Measurements from ENCODE around the gene KIF9. TPM values are rescaled to one million over a fixed set of nuclear protein-coding genes. Genes with fewer than 3 reads are reported as not detected.
"Not testable (repeated sequence)": the region's sequence is repeated elsewhere in the genome, so short reads cannot be mapped to it uniquely, and the experiment has no call there.

Gene KIF9
- total RNA-seq, 2 experiments from 2014 or later, result 8.0 to 9.2 TPM

DNA sequence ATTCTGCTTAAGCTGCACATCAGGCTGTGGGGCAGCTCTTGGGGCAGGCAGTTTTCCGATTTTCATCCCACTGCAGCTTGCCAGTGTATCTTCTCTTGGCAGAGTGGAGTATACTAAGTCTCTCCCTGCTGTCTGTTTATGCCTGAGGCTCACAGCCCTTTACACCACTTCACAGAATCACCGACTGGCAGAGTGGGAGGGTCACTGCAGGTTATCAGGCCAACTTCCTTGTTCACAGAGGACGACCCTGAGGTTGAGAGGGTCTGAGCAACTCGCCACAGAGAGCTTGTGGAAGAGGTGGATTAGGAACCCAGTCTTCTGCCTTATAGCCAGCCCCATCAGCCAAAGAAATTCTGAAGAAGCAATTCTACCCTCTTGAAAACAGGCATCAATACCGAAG lies 30.9 kb downstream of the KIF9 start:
- POLR2A ChIA-PET, result no interaction called here
- Mint-ChIP-seq H3K27ac (no peak overlapping the region), H3K4me1 (ENCODE audit: low read depth) (no peaks in the 10 kb centered on the region)

DNA sequence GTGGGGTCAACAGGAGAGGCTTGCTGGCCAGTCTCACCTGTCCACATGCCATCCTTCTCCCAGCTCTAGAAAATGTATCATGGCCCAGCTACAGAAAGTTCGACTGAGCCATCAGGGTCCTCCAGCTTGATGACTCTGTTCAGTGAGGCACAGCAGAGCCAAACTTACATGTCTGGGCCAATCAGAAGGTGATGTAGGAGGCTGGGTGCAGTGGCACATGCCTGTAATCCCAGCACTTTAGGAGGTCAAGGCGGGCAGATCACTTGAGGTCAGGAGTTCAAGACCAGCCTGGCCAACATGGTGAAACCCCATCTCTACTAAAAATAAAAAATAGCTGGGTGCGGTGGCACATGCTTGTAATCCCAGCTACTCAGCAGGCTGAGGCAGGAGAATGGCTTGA lies 31.5 kb downstream of the KIF9 start:
- H3K36me3 ChIP-seq (ENCODE audit: insufficient read depth, low read length); intact Hi-C loops (cut with DNase I, micrococcal nuclease); H3K4me3 Mint-ChIP-seq; H3K36me3 Mint-ChIP-seq (ENCODE audit: low read depth); DNase-seq; H3K9me3 ChIP-seq (ENCODE audit: control insufficient read depth in 1 of 2, insufficient read depth in 1 of 2, low read length in 2 of 2); H3K27ac ChIP-seq (ENCODE audit: low read depth in 1 of 2, low read length in 2 of 2); H3K9me3 Mint-ChIP-seq; H3K27me3 ChIP-seq (ENCODE audit: control insufficient read depth in 1 of 2, insufficient read depth in 2 of 2, low read length in 2 of 2); H3K4me3 ChIP-seq (ENCODE audit: low read length); H3K4me1 Mint-ChIP-seq (ENCODE audit: low read depth); H3K27me3 Mint-ChIP-seq; H3K27ac Mint-ChIP-seq; H3K4me1 ChIP-seq (ENCODE audit: insufficient read depth, low read length); ATAC-seq (ENCODE audit: poor library complexity); POLR2A ChIA-PET: not testable (repeated sequence)
- CTCF ChIA-PET, result interaction anchor here (1.4 kb wide), 1 partner anchor 87 kb away, joined by 3 read pairs; no protein-coding TSS in a partner anchor

More for the DNA sequence above, 30.9 kb downstream of the KIF9 start:
- intact Hi-C loops (cut with DNase I, micrococcal nuclease), result no loop called here
- H3K4me3 Mint-ChIP-seq, result no peak overlapping the region
- no peaks in the 10 kb centered on the region for H3K27me3 Mint-ChIP-seq
- H3K9me3 Mint-ChIP-seq, result no peaks in the 10 kb centered on the region
- H3K27ac ChIP-seq (ENCODE audit: low read depth in 1 of 2, low read length in 2 of 2), result no peak overlapping the region
- H3K4me3 ChIP-seq (ENCODE audit: low read length), result no peak overlapping the region
- H3K27me3 ChIP-seq (ENCODE audit: control insufficient read depth in 1 of 2, insufficient read depth in 2 of 2, low read length in 2 of 2), result no peaks in the 10 kb centered on the region
- no peaks in the 10 kb centered on the region for H3K36me3 Mint-ChIP-seq (ENCODE audit: low read depth)
- no peaks in the 10 kb centered on the region for H3K9me3 ChIP-seq (ENCODE audit: control insufficient read depth in 1 of 2, insufficient read depth in 1 of 2, low read length in 2 of 2)
- no peaks in the 10 kb centered on the region for H3K4me1 ChIP-seq (ENCODE audit: insufficient read depth, low read length)
- CTCF ChIA-PET, result no interaction called here
- ATAC-seq (ENCODE audit: poor library complexity) (no peak), DNase-seq (no peak)
- no peaks in the 10 kb centered on the region for H3K36me3 ChIP-seq (ENCODE audit: insufficient read depth, low read length)
- TF ChIP-seq, protein P1, sequence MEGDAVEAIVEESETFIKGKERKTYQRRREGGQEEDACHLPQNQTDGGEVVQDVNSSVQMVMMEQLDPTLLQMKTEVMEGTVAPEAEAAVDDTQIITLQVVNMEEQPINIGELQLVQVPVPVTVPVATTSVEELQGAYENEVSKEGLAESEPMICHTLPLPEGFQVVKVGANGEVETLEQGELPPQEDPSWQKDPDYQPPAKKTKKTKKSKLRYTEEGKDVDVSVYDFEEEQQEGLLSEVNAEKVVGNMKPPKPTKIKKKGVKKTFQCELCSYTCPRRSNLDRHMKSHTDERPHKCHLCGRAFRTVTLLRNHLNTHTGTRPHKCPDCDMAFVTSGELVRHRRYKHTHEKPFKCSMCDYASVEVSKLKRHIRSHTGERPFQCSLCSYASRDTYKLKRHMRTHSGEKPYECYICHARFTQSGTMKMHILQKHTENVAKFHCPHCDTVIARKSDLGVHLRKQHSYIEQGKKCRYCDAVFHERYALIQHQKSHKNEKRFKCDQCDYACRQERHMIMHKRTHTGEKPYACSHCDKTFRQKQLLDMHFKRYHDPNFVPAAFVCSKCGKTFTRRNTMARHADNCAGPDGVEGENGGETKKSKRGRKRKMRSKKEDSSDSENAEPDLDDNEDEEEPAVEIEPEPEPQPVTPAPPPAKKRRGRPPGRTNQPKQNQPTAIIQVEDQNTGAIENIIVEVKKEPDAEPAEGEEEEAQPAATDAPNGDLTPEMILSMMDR (IDR thresholded peaks at IDR 0.05), result no peak

DNA sequence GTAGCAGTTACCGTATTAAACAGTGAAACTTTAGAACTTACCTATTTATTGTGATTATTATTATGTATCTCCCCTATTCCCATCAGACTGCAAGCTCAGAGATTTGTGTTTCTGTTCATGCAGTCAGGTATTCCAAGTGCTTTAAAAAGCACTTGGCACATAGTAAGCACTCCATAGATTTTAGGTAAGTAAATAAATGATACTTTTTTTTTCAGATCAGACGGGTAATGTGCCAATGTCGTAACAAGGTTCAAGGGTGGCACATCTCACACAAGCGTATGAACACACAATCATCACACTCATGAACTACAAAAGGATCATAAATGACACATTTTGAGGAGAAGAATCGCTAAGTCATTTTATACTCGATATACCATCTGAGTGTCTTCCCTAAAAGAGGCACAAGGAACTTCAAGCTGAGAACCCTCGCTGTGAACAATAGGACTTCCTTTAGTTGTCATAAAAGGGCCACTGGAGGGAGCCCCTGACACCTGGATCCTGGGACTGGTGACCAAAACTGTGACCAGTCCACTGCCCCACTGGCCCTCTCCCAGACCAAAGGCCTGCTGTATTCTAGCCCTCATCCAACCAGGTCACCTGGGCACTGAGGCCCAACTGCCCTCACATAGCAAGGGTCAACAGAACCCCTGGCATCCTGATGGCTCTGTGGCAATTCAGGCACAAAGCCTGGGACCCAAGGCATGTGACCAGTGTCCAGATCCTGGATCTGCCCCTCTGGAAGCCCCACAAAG lies 32.1 kb downstream of the KIF9 start:
- Mint-ChIP-seq H3K4me1 (ENCODE audit: low read depth) (no peaks in the 10 kb centered on the region), H3K36me3 (ENCODE audit: low read depth) (no peaks in the 10 kb centered on the region), H3K27ac (no peak overlapping the region), H3K9me3 (no peaks in the 10 kb centered on the region), H3K27me3 (no peaks in the 10 kb centered on the region), H3K4me3 (no peak overlapping the region)
- H3K9me3 ChIP-seq (ENCODE audit: control insufficient read depth in 1 of 2, insufficient read depth in 1 of 2, low read length in 2 of 2), result no peaks in the 10 kb centered on the region
- POLR2A ChIA-PET, result no interaction called here
- CTCF ChIA-PET, result interaction anchor here (1.4 kb wide), 1 partner anchor 86 kb away, joined by 3 read pairs; no protein-coding TSS in a partner anchor
- H3K4me3 ChIP-seq (ENCODE audit: low read length), result no peak overlapping the region
- no peak overlapping the region for H3K27ac ChIP-seq (ENCODE audit: low read depth in 1 of 2, low read length in 2 of 2)
- H3K27me3 ChIP-seq (ENCODE audit: control insufficient read depth in 1 of 2, insufficient read depth in 2 of 2, low read length in 2 of 2), result no peaks in the 10 kb centered on the region
- TF ChIP-seq, protein P1 (IDR thresholded peaks at IDR 0.05), result no peak
- no peaks in the 10 kb centered on the region for H3K4me1 ChIP-seq (ENCODE audit: insufficient read depth, low read length)
- DNase-seq (peak in 2 of 14 experiments; percentile 23 to 31), ATAC-seq (ENCODE audit: poor library complexity) (no peak)
- intact Hi-C loops (cut with DNase I, micrococcal nuclease), result no loop called here
- H3K36me3 ChIP-seq (ENCODE audit: insufficient read depth, low read length), result no peaks in the 10 kb centered on the region

All from CD4-positive, alpha-beta T cell (primary cell).